HEK293 (cell line): Measurements from ENCODE around the gene ZNF227.

Experiments used
- GLIS1 ChIP-seq: fragments of 450-650 bp; formaldehyde crosslinking; IDR thresholded peaks from 2 replicates; pipeline ENCODE4 v1.5.1; 2016; ENCODE audit warnings: missing biosample characterization, missing genetic modification characterization
- HOXD13 ChIP-seq: sonication (generic); formaldehyde crosslinking; IDR thresholded peaks from 2 replicates; pipeline ENCODE4 v1.8.0; 2022; ENCODE audit warnings: missing genetic modification reagents, borderline replicate concordance
- KLF16 ChIP-seq: fragments of 450-650 bp; formaldehyde crosslinking; IDR thresholded peaks from 2 replicates; pipeline ENCODE4 v1.5.1; 2017; ENCODE audit warnings: missing biosample characterization, missing genetic modification characterization
- KLF8 ChIP-seq: fragments of 450-650 bp; formaldehyde crosslinking; IDR thresholded peaks from 2 replicates; pipeline ENCODE4 v1.5.1; 2016; ENCODE audit warnings: missing biosample characterization, missing genetic modification characterization
- PRDM1 ChIP-seq: fragments of 450-650 bp; formaldehyde crosslinking; IDR thresholded peaks from 2 replicates; pipeline ENCODE4; 2016; ENCODE audit warnings: missing biosample characterization, missing genetic modification characterization
- SP3 ChIP-seq: fragments of 450-650 bp; formaldehyde crosslinking; IDR thresholded peaks from 2 replicates; pipeline ENCODE4 v1.5.1; 2016; ENCODE audit warnings: missing biosample characterization, missing genetic modification characterization
- ZBTB1 ChIP-seq: fragments of 450-650 bp; formaldehyde crosslinking; IDR thresholded peaks from 2 replicates; pipeline ENCODE4 v1.5.1; 2016; ENCODE audit warnings: missing biosample characterization, missing genetic modification characterization
- ZBTB44 ChIP-seq: fragments of 450-650 bp; IDR thresholded peaks from 2 replicates; pipeline ENCODE4 v1.5.1; 2018; ENCODE audit warnings: missing biosample characterization, mild to moderate bottlenecking, missing genetic modification characterization
- ZNF155 ChIP-seq: fragments of 450-650 bp; formaldehyde crosslinking; IDR thresholded peaks from 2 replicates; pipeline ENCODE4 v1.5.1; 2016; ENCODE audit warnings: missing biosample characterization, missing genetic modification characterization
- ZNF16 ChIP-seq: fragments of 450-650 bp; formaldehyde crosslinking; IDR thresholded peaks from 2 replicates; pipeline ENCODE4 v1.5.1; 2016; ENCODE audit warnings: low read depth, missing biosample characterization, missing genetic modification characterization
- ZNF184 ChIP-seq: fragments of 450-650 bp; IDR thresholded peaks from 2 replicates; pipeline ENCODE4 v1.5.1; 2018; ENCODE audit warnings: missing biosample characterization, mild to moderate bottlenecking, missing genetic modification characterization
- ZNF214 ChIP-seq: fragments of 450-650 bp; formaldehyde crosslinking; IDR thresholded peaks from 2 replicates; pipeline ENCODE4 v1.5.1; 2017; ENCODE audit warnings: missing biosample characterization, mild to moderate bottlenecking, missing genetic modification characterization, borderline replicate concordance
- ZNF239 ChIP-seq: fragments of 450-650 bp; formaldehyde crosslinking; IDR thresholded peaks from 2 replicates; pipeline ENCODE4 v1.5.1; 2016; ENCODE audit warnings: missing biosample characterization, missing genetic modification characterization
- ZNF341 ChIP-seq: fragments of 450-650 bp; formaldehyde crosslinking; IDR thresholded peaks from 2 replicates; pipeline ENCODE4; 2016; ENCODE audit warnings: low read depth, missing biosample characterization, missing genetic modification characterization
- ZNF416 ChIP-seq: fragments of 450-650 bp; formaldehyde crosslinking; IDR thresholded peaks from 2 replicates; pipeline ENCODE4 v1.5.1; 2016; ENCODE audit warnings: missing biosample characterization, missing genetic modification characterization
- ZNF561 ChIP-seq: fragments of 450-650 bp; IDR thresholded peaks from 2 replicates; pipeline ENCODE4 v1.5.1; 2018; ENCODE audit warnings: missing biosample characterization, missing genetic modification characterization, borderline replicate concordance
- ZNF571 ChIP-seq: fragments of 450-650 bp; formaldehyde crosslinking; IDR thresholded peaks from 2 replicates; pipeline ENCODE4 v1.5.0; 2017; ENCODE audit warnings: missing biosample characterization, missing genetic modification characterization
- ZNF600 ChIP-seq: fragments of 450-650 bp; formaldehyde crosslinking; IDR thresholded peaks from 2 replicates; pipeline ENCODE4 v1.5.1; 2016; ENCODE audit warnings: missing biosample characterization, missing genetic modification characterization
- ZNF621 ChIP-seq: fragments of 450-650 bp; formaldehyde crosslinking; IDR thresholded peaks from 2 replicates; pipeline ENCODE4 v1.5.1; 2017; ENCODE audit warnings: missing biosample characterization, missing genetic modification characterization
- ZNF654 ChIP-seq: fragments of 450-650 bp; formaldehyde crosslinking; IDR thresholded peaks from 2 replicates; pipeline ENCODE4 v1.5.1; 2016; ENCODE audit warnings: low read depth, missing biosample characterization, missing genetic modification characterization
- TF ChIP-seq, protein P1 (sequence below): fragments of 450-650 bp; formaldehyde crosslinking; conservative IDR thresholded peaks from 2 replicates; pipeline ENCODE4 v1.5.1; 2016; ENCODE audit warnings: low read depth, missing biosample characterization, missing genetic modification characterization
- TF ChIP-seq, protein P2 (sequence below): IDR thresholded peaks from 2 replicates; pipeline ENCODE4 v1.6.1; 2011; ENCODE audit warnings: mild to moderate bottlenecking, low read depth, low read length, borderline replicate concordance
- TF ChIP-seq, protein P3 (sequence below): fragments of 450-650 bp; formaldehyde crosslinking; IDR thresholded peaks from 2 replicates; pipeline ENCODE4 v1.5.1; 2016; ENCODE audit warnings: missing biosample characterization, missing genetic modification characterization, low read depth
- TF ChIP-seq, protein P4 (sequence below): fragments of 450-650 bp; formaldehyde crosslinking; IDR thresholded peaks from 2 replicates; pipeline ENCODE4 v1.5.1; 2016; ENCODE audit warnings: missing biosample characterization, missing genetic modification characterization

ZNF227 gene

DNA sequence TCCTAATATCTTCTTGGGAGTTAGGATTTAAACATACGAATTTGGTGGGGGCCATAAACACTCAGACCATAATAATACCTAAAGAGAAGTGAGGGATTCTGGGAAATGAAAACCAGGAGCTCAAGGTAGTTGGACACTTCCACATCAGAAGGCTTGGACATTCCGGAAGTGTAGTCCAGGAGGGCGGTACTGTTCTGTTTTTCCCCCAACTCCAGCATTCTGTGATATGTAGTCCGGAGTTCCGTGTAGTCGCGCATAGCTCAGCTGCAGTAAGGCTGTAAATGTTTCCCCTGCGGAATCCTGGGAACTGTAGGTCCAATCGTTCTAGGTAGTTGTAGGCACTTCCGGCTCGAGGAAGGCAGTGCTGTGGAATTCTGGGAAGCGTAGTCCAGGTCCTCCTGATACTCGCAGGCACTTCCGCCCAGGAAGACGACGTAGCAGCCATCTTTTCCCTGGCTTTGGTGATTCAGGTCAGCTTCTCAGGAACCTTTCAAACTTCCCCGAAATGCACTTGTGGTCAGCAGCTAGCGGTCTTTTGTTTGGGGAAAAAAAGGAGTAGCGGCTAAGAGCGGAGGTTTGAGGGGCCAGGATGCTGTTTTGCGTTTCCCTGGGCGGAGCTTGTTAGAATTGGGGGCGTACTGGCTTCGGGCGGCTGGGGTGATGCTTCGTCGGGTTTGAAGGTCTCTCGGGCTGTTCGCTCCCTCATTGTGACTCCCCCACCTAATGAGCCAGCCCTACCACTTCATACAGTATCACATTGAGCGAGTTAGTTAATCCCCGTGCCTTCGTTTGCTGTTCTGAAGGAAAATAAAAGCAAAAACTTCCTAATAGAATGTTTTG is 47.4 kb upstream of the ZNF227 start, which contains the start of gene ZNF226 (continued):
- TF ChIP-seq, protein P1, sequence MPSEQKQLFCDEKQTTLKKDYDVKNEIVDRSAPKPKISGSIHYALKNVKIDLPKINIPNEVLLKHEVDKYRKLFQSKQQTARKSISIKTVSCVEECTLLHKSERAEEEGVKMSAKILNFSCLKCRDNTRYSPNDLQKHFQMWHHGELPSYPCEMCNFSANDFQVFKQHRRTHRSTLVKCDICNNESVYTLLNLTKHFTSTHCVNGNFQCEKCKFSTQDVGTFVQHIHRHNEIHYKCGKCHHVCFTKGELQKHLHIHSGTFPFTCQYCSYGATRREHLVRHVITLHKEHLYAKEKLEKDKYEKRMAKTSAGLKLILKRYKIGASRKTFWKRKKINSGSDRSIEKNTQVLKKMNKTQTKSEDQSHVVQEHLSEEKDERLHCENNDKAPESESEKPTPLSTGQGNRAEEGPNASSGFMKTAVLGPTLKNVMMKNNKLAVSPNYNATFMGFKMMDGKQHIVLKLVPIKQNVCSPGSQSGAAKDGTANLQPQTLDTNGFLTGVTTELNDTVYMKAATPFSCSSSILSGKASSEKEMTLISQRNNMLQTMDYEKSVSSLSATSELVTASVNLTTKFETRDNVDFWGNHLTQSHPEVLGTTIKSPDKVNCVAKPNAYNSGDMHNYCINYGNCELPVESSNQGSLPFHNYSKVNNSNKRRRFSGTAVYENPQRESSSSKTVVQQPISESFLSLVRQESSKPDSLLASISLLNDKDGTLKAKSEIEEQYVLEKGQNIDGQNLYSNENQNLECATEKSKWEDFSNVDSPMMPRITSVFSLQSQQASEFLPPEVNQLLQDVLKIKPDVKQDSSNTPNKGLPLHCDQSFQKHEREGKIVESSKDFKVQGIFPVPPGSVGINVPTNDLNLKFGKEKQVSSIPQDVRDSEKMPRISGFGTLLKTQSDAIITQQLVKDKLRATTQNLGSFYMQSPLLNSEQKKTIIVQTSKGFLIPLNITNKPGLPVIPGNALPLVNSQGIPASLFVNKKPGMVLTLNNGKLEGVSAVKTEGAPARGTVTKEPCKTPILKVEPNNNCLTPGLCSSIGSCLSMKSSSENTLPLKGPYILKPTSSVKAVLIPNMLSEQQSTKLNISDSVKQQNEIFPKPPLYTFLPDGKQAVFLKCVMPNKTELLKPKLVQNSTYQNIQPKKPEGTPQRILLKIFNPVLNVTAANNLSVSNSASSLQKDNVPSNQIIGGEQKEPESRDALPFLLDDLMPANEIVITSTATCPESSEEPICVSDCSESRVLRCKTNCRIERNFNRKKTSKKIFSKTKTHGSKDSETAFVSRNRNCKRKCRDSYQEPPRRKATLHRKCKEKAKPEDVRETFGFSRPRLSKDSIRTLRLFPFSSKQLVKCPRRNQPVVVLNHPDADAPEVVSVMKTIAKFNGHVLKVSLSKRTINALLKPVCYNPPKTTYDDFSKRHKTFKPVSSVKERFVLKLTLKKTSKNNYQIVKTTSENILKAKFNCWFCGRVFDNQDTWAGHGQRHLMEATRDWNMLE (tag by site-specific recombination): peak; percentile 100
- TF ChIP-seq, protein P2, sequence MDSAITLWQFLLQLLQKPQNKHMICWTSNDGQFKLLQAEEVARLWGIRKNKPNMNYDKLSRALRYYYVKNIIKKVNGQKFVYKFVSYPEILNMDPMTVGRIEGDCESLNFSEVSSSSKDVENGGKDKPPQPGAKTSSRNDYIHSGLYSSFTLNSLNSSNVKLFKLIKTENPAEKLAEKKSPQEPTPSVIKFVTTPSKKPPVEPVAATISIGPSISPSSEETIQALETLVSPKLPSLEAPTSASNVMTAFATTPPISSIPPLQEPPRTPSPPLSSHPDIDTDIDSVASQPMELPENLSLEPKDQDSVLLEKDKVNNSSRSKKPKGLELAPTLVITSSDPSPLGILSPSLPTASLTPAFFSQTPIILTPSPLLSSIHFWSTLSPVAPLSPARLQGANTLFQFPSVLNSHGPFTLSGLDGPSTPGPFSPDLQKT: 0 out of 2 replicates have a peak, but pooled peaks have one; percentile 59
- TF ChIP-seq ZNF571: no peak
- peak; percentile 88 for TF ChIP-seq ZNF341
- TF ChIP-seq ZNF654 (tag by site-specific recombination): no peak
- TF ChIP-seq ZNF155 (tag by site-specific recombination): no peak
- peak; percentile 66 for TF ChIP-seq ZNF561 (tag by site-specific recombination)
- 0 out of 2 replicates have a peak, but pooled peaks have one; percentile 19 for TF ChIP-seq ZNF16
- TF ChIP-seq KLF16 (tag by site-specific recombination): peak; percentile 91
- TF ChIP-seq HOXD13 (CRISPR knock-in tag): peak; percentile 98
- TF ChIP-seq ZNF621 (tag by site-specific recombination): no peak
- TF ChIP-seq PRDM1 (tag by site-specific recombination): no peak
- peak; percentile 90 for TF ChIP-seq KLF8 (tag by site-specific recombination)
- TF ChIP-seq ZNF239: no peak
- no peak; the same call in 1 of the 2 replicates for TF ChIP-seq ZNF214 (tag by site-specific recombination)
- TF ChIP-seq ZBTB1: no peak
- TF ChIP-seq, protein P3, sequence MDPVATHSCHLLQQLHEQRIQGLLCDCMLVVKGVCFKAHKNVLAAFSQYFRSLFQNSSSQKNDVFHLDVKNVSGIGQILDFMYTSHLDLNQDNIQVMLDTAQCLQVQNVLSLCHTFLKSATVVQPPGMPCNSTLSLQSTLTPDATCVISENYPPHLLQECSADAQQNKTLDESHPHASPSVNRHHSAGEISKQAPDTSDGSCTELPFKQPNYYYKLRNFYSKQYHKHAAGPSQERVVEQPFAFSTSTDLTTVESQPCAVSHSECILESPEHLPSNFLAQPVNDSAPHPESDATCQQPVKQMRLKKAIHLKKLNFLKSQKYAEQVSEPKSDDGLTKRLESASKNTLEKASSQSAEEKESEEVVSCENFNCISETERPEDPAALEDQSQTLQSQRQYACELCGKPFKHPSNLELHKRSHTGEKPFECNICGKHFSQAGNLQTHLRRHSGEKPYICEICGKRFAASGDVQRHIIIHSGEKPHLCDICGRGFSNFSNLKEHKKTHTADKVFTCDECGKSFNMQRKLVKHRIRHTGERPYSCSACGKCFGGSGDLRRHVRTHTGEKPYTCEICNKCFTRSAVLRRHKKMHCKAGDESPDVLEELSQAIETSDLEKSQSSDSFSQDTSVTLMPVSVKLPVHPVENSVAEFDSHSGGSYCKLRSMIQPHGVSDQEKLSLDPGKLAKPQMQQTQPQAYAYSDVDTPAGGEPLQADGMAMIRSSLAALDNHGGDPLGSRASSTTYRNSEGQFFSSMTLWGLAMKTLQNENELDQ (tag by site-specific recombination): no peak
- TF ChIP-seq, protein P4, sequence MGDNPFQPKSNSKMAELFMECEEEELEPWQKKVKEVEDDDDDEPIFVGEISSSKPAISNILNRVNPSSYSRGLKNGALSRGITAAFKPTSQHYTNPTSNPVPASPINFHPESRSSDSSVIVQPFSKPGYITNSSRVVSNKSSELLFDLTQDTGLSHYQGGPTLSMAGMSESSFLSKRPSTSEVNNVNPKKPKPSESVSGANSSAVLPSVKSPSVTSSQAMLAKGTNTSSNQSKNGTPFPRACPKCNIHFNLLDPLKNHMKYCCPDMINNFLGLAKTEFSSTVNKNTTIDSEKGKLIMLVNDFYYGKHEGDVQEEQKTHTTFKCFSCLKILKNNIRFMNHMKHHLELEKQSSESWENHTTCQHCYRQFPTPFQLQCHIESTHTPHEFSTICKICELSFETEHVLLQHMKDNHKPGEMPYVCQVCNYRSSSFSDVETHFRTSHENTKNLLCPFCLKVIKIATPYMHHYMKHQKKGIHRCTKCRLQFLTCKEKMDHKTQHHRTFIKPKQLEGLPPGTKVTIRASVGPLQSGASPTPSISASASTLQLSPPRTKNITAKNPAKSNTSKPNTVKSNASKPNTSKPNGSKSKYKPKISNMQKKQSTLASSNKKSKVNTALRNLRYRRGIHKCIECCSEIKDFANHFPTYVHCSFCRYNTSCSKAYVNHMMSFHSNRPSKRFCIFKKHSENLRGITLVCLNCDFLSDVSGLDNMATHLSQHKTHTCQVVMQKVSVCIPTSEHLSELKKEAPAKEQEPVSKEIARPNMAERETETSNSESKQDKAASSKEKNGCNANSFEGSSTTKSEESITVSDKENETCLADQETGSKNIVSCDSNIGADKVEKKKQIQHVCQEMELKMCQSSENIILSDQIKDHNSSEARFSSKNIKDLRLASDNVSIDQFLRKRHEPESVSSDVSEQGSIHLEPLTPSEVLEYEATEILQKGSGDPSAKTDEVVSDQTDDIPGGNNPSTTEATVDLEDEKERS: peak; percentile 88
- TF ChIP-seq ZNF416: no peak
- peak; percentile 81; the same call in 1 of the 2 replicates for TF ChIP-seq ZBTB44 (tag by site-specific recombination)
- TF ChIP-seq GLIS1 (tag by site-specific recombination): peak; percentile 51; the same call in 1 of the 2 replicates
- peak; percentile 99 for TF ChIP-seq ZNF600 (tag by site-specific recombination)
- TF ChIP-seq SP3 (tag by site-specific recombination): peak; percentile 98
- TF ChIP-seq ZNF184 (tag by site-specific recombination): peak; percentile 74; the same call in 1 of the 2 replicates
